Ovary (tissue), 3 donors: ENCODE measurements around the gene HK1.

Experiments used
- EP300 ChIP-seq: sonication (generic); formaldehyde crosslinking; IDR thresholded peaks from one replicate; pipeline ENCODE4 v1.6.1; 2017; ENCODE audit warnings: antibody characterized with exemption
- POLR2A ChIP-seq: fragments of 450-650 bp; IDR thresholded peaks from one replicate; pipeline ENCODE4 v1.6.1; 2017; ENCODE audit warnings: antibody characterized with exemption, mild to moderate bottlenecking, moderate library complexity
- TF ChIP-seq, protein P1 (sequence below), 3 donors: fragments of 450-650 bp in 2 of 3; fragments of 200-600 bp in 1 of 3; IDR thresholded peaks; one replicate each; pipeline versions ENCODE4 v1.5.1 to v1.8.0; 2016 to 2022; ENCODE audit warnings: antibody characterized with exemption in 3 of 3, mild to moderate bottlenecking in 1 of 3
- donor health status: DM: no; HTN: no; CAD: no.

DNA sequence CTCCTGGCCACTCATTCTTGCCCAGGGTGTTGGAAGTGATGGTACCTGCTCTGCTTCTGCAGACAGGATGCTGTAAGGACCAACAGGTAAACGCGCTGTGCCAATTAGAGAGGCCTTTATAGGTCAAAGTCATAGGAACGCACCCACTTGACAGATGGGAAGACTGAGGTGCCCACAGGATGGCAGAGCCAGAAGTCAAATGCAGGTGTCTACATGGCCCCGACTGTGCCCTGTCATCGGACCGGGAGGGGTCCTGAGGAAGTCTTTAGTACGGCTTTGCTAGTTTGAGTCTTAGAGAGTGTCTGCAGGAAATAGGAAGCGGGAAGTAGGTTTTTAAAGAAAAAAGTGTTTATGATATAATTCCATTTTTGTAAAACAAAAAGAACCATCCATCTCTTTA, 57.3 kb downstream of the HK1 start:
- TF ChIP-seq, protein P1, sequence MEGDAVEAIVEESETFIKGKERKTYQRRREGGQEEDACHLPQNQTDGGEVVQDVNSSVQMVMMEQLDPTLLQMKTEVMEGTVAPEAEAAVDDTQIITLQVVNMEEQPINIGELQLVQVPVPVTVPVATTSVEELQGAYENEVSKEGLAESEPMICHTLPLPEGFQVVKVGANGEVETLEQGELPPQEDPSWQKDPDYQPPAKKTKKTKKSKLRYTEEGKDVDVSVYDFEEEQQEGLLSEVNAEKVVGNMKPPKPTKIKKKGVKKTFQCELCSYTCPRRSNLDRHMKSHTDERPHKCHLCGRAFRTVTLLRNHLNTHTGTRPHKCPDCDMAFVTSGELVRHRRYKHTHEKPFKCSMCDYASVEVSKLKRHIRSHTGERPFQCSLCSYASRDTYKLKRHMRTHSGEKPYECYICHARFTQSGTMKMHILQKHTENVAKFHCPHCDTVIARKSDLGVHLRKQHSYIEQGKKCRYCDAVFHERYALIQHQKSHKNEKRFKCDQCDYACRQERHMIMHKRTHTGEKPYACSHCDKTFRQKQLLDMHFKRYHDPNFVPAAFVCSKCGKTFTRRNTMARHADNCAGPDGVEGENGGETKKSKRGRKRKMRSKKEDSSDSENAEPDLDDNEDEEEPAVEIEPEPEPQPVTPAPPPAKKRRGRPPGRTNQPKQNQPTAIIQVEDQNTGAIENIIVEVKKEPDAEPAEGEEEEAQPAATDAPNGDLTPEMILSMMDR (IDR thresholded peaks at IDR 0.05): no peak
- TF ChIP-seq POLR2A (no peak), EP300 (no peak)
